Hepatocyte (in vitro differentiated cells): ENCODE measurements around the gene CLASRP.

ENCODE experiments used
- EZH2 ChIP-seq: fragments of 200-600 bp; sonication (generic); IDR thresholded peaks from 2 replicates; pipeline ENCODE4 v1.6.1; 2016; ENCODE audit warnings: antibody characterized with exemption, mild to moderate bottlenecking, borderline replicate concordance
- EZH2phosphoT487 ChIP-seq: fragments of 200-600 bp; sonication (generic); IDR thresholded peaks from one replicate; pipeline ENCODE4 v1.6.1; 2018; ENCODE audit warnings: antibody characterized with exemption, mild to moderate bottlenecking, low read depth, moderate library complexity; ENCODE audit not compliant: unreplicated experiment, severe bottlenecking
- TF ChIP-seq, protein P1 (sequence below): fragments of 200-600 bp; sonication (generic); IDR thresholded peaks from 2 replicates; pipeline ENCODE4 v1.5.1; 2016; ENCODE audit warnings: antibody characterized with exemption, mild to moderate bottlenecking; ENCODE audit not compliant: poor library complexity

DNA sequence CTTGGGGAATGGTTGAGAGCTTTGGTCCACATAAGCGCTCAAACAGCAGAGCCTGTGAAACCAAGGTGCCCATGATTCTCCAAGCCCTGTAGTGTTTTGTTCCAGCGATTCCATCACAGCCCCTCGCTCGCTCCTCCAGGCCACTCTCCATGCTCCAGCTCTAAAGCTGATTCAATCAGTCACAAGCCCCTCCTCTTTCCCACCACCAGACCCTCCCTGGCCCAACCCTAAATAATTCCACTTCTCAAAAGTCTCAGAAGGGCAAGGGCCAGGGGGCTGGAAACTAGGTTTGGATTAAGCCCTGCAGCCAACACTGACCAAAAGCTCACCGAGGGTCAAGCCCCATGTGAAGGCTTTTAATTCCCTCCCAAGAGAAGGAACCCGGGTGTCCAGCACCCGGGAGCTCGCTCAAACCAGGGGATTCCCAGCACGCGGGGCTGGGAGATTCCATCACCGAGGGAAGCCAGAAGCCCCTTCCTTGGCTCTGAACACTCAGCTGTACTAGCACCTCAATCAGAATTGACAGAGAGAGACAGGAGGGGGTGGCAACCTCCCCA lies 36.0 kb downstream of the CLASRP start:
- TF ChIP-seq, protein P1, sequence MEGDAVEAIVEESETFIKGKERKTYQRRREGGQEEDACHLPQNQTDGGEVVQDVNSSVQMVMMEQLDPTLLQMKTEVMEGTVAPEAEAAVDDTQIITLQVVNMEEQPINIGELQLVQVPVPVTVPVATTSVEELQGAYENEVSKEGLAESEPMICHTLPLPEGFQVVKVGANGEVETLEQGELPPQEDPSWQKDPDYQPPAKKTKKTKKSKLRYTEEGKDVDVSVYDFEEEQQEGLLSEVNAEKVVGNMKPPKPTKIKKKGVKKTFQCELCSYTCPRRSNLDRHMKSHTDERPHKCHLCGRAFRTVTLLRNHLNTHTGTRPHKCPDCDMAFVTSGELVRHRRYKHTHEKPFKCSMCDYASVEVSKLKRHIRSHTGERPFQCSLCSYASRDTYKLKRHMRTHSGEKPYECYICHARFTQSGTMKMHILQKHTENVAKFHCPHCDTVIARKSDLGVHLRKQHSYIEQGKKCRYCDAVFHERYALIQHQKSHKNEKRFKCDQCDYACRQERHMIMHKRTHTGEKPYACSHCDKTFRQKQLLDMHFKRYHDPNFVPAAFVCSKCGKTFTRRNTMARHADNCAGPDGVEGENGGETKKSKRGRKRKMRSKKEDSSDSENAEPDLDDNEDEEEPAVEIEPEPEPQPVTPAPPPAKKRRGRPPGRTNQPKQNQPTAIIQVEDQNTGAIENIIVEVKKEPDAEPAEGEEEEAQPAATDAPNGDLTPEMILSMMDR, result no peak
- TF ChIP-seq EZH2 (no peak), EZH2phosphoT487 (no peak)
